Measurements from ENCODE around the gene ZNF488.

Gene ZNF488

DNA sequence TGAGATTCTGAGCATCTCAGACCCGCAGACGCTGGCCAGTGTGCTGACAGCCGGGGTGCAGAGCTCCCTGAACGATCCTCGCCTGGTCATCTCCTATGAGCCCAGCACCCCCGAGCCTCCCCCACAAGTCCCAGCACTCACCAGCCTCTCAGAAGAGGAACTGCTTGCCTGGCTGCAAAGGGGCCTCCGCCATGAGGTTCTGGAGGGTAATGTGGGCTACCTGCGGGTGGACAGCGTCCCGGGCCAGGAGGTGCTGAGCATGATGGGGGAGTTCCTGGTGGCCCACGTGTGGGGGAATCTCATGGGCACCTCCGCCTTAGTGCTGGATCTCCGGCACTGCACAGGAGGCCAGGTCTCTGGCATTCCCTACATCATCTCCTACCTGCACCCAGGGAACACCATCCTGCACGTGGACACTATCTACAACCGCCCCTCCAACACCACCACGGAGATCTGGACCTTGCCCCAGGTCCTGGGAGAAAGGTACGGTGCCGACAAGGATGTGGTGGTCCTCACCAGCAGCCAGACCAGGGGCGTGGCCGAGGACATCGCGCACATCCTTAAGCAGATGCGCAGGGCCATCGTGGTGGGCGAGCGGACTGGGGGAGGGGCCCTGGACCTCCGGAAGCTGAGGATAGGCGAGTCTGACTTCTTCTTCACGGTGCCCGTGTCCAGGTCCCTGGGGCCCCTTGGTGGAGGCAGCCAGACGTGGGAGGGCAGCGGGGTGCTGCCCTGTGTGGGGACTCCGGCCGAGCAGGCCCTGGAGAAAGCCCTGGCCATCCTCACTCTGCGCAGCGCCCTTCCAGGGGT lies 35.2 kb downstream of the ZNF488 start:
- DNase-seq: peak; percentile 58

DNA sequence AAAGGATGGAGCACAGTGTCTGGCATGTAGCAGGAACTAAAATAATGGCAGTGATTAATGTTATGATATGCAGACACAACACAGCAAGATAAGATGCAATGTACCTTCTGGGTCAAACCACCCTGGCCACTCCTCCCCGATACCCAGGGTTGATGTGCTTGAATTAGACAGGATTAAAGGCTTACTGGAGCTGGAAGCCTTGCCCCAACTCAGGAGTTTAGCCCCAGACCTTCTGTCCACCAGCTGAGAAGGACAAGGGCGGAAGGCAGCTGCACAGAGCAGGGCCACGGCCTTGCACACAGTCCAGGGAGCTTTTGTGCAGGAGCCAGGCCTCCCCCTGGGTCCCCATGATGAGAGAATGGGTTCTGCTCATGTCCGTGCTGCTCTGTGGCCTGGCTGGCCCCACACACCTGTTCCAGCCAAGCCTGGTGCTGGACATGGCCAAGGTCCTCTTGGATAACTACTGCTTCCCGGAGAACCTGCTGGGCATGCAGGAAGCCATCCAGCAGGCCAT lies 35.9 kb downstream of the ZNF488 start, which contains the start of gene RBP3:
TSS of gene RBP3 (plus strand) at position 226 of the 514 bp plus-strand sequence. CDS start at position 348, 122 bp downstream.
- DNase-seq: peak; percentile 43

DNA sequence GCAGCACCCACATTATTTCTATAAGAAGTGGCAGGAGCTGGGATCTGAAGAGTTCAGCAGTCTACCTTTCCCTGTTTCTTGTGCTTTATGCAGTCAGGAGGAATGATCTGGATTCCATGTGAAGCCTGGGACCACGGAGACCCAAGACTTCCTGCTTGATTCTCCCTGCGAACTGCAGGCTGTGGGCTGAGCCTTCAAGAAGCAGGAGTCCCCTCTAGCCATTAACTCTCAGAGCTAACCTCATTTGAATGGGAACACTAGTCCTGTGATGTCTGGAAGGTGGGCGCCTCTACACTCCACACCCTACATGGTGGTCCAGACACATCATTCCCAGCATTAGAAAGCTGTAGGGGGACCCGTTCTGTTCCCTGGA lies 36.8 kb downstream of the ZNF488 start:
- DNase-seq: peak; percentile 22

DNA sequence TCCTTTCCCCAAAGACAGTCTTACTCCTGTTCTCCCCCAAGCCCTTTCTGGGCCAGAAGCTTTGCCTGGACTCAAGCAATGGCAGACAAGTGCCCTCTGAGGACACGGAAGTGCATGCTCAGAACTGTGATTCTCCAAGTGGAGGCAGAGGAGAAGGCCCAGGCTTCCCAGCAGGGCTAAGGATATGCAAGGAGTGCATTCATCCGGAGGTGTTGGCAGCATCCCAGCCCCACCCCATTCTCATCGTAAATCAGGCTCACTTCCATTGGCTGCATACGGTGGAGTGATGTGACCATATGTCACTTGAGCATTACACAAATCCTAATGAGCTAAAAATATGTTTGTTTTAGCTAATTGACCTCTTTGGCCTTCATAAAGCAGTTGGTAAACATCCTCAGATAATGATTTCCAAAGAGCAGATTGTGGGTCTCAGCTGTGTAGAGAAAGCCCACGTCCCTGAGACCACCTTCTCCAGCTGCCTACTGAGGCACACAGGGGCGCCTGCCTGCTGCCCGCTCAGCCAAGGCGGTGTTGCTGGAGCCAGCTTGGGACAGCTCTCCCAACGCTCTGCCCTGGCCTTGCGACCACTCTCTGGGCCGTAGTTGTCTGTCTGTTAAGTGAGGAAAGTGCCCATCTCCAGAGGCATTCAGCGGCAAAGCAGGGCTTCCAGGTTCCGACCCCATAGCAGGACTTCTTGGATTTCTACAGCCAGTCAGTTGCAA lies 37.4 kb downstream of the ZNF488 start:
- peak; percentile 36 for DNase-seq

DNA sequence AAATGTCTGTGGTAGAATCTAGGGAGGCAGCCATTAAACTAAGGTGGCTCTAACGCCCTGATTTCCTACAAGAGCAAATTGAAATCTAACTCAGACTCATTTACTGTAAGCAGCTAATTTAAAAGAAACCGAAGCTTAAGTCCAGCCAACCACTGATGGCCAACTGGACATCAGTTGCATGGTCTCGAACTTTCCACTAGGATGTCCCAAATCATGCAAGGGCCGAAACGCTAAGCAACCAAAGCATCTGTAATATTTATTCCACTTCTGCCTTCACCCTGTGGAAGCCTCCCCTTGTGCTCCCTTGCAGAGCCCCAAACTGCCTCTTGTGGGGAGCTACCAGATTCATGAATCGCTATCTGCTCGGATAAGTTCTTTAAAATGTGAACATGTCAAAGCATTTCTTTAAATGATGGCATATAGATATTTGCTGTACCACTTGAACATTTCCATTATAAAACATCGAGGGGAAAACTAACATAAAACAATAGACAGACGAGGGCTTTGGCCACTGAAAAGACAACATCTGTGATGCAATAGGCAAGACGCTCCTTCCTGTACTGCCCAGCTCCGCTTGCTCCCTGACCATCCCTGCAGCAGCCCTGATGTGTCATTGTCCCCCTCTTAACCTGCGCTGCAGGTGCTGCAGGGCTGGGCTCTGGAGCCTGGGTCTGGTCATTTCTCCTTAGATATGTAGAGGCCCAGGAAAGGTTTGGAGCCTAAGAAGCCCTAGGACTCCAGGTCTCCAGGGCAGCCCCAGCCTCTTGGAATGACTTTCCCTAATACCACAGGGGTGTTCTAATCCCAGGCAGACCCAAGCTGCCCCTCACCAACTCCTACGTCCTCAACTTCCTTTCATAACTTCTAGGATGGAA lies 38.9 kb downstream of the ZNF488 start:
- DNase-seq: peak; percentile 30

DNA sequence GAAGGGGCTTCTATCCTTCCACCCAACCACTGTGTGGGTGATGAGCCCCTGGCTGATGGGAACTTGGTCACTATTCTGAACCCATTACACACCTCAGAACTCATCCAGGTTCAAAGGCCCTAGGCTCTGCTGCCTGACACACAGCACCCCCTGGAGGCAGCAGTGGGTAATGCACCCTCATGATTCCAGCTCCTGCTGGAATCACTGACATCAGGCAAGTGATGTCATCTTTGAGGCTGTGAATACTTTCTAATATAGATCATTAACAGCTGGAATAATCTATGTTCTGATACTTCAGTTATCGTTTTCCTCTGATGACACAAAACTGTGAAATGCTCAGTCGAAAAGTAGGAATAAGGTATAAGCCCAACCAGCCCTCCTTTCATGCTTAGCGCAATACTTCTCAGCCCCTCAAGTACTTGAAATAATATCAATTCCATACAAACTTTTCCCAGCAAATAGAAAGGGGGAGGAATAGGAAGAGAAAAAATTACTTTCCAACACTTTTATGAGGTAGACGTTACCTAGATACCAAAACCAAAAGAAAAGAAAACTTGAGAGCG lies 43.4 kb downstream of the ZNF488 start:
- peak; percentile 89 for DNase-seq

DNA sequence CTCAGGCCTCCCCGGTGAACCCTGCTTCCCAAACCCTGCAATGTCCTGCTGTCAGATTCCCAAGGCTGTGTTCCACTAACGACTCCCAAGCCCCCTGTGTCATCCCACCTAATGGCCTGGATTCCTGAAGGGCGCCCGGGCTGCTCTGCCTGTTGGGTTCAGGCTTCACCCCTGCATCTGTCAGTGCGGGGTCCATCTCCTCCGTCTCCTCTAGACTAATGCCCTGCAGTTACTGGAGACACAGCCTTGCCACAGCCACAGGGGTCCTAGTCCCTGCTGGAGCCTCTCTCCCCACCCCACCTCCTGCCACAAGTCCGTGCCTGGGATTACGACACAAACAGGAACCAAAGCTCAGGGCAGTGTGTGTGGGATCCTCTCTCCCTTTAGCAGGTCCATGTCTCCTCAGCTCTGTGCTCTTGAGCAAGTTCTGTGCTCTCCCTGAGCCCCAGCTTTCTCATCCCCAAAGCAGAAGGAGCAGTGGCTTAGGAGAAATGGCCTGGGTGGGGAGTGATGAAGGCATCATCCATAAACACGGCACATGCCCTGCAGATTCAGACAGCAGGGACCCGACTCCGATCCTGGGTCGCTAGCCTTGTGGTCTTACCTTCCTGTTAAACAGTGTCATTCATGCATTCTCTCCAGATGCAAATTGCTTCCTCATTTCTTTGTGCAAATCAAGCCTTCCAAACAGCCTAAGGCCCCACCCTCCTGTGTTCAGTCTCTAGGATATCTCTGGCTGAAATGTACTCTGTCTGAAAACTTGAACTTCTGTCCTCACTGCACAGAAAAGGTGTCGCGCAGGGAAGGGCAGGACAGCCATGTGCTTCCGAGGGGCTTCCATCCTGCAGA lies 44.1 kb downstream of the ZNF488 start:
- peak; percentile 50 for DNase-seq

DNA sequence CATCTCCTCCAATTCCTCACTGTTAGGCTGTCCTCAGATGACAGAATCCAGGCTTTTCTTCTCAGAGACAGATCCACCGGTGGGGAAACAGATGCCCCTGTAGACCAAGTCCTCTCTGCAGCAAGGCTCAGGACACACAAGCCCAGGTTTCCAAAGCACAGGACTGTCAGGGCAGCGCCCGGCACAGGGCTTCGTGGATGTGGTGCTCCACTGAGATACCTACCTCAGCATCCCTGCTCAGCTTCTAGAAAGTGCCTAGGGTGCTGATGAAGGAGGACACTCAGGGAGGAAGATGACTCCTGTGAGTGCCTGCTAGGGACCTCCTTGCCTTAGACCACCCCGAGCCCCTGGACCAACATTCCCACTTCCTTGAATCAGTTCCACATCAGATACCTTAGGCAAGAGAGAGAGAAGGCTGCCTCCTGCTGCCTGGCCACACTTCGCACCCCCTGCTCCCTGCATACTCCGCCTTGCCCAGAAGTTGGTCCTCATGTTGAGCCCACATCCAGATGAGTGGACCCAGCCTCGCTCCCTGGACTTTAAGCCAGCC lies 44.8 kb downstream of the ZNF488 start:
- peak; percentile 51 for DNase-seq

DNA sequence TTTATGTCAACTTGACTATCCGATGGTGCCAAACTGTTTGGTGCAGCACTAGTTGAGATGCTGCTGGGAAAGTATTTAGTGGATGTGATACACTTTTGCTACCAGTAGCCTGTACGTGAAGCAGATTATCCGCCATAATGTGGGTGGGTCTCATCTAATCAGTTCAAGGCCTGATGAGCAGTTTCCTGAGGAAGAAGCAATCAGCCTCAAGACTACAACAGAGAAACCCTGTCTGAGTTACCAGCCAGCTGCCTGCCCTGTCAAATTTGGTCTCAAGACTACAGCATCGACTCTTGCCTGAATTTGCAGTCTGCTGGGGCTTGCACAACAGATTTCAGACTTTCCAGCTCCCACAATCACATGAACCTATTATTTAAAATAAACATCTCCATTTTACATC lies 46.8 kb downstream of the ZNF488 start:
- peak; percentile 16 for DNase-seq

DNA sequence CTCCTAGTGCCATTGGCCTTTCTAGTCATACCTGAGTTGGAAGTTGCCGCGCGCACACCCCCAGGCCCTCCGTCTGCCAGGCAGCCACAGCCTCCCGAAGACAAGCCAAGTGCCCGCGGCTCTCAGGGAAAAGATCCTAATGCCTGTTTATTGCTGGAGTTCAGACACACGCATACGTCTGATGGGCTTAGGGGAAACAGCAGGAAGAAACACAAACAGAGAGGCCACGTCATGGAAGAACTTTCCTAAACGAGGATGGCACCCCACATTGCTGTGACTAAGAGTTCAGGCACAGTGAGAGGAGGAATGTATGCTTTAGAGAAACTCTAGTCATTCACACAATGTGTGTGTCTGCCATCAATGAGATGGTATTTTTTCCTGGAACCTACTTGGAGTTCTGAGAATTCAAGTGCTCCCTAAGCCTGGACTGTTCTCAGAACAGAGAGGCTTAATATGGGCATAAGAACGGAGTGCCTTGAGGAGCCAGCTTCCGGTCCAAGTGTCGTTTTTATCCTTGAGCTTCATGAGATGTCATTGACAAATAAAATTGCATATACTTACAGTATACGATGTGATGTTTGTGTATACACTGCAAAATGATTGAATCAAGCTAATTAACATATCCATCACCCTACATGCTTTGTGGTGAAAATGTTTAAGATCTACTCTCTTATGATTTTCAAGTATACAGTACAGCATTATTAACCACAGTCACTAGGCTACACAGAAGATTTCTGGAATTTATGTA lies 47.5 kb downstream of the ZNF488 start:
- DNase-seq: peak; percentile 31

DNA sequence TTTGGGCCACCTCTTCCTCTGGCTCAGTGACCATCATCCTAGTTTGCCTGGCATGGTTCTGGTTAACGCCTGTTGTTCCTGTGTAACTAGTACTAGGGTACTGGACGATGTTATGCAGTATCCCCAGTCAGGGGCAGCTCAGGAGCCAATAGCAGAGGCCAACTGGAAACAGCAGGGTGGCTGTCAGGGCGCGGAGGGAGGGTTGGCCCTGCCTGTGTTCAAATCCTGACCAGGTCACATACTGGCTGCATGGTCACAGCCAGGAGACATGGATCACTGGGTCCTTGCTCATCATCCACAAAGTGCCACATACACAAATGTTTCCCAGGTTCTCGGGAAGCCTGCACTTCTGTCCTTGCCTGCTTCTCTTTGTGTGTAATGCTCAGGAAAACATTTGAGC lies 48.2 kb downstream of the ZNF488 start:
- peak; percentile 48 for DNase-seq

DNA sequence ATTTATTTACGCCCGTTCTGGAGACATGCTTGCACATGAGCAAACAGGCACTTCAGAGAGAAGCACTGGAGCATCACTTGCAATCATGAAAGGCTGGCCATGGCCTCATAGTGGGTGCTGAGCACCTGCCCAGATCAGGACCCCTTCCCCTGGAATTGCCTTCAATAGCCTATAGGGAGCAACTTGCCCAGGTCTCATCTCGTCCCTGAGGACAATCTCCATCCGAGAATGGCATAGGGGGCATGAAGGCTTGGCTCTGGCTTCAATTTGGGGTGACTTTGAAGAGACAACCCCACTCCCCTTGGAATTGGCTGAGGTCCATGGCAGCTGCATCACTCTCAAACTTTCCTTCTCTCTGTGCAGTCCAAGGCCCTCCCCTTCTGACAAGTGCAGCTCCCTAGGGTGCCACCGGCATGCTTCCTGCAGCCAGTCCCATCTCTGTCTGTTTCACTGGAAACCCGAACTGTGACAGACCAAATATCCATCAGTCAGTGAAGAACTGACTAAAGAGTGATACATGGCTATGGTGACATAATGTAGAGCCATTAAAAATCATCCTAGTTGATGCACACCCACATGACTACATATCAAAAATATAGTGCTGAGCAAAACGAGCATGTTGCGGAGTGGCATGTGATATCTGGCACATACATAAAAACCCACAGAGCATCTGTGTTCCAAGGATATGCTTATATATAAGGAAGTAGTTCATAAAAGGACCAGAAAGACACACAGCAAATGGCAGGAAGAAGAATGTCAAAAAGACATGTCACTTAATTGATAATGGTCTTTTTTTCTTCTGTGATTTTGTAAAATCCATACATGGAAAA lies 49.4 kb downstream of the ZNF488 start:
- DNase-seq: peak; percentile 19

DNA sequence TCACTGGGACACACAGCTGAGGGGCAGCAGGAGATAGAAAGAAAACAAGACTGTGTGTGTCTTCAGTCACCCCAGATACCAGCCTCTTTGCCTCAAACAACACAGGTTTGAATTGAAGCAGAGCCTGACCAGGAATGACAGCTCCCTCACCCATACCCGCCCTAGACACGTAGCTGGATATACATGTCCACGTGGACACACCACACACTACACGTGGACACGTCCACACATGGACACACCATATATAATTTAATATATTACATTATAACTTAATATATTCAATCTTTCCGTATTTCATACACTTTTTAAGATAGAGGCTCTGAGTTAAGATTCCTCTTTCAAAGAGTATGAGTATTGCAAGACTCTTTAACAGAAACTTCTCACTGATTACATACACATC lies 50.6 kb downstream of the ZNF488 start:
- peak; percentile 8 for DNase-seq

DNA sequence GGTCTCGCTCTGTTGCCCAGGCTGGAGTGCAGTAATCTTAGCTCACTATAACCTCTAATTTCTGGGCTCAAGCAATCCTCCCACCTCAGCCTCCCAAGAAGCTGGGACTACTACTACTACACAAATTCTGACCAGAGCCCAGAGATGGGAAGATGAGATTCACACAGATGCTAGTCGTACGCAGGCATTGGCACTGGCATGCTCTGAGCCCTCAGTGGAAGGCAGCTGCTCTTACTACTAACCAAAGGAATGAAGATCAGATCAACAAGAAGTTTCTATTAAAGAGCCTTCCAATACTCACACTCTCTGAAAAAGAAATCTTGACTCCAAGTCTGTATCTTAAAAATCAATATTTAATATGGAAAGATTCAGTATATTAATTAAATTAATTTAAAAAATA lies 51.1 kb downstream of the ZNF488 start:
- DNase-seq: peak; percentile 17

DNA sequence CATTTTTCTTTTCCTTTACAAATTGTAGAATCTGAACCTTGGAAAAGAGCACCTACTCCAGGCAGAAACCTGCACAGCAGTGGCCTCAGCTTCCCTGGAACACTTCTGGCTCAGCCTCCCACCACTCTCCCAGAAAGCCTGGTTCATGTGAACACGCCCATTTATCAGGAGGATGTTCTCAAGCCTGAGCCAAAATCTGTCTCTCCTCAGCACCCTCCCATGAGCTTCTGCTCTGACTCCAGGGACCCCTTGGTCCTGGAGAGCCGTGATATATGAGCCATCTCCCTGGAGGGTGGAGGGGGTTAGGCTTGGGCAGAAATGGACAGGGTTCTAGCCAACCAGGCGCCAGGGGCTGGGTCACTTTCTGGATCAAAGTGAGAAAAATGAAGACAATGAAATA lies 51.7 kb downstream of the ZNF488 start:
- peak; percentile 44 for DNase-seq

DNA sequence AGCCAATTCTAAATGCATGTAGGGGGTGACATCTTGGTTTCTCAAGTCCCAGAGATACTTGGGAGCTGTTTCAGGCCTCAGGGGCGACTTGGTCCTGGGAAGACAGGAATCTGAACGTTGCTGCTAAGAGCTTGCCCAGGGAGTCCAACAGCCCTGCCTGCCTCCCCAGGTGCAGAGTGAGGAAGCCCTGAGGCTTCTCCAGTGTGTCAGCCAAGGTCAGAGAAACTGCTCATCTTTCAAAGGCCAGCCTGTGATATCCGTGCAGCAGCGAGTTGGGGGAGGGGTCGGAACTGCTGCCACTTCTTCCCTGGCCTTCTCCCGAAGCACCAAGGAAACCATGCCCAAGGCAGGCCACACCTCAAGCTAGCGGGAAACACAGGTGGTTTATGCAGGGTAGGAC lies 52.1 kb downstream of the ZNF488 start:
- no peak for DNase-seq

DNA sequence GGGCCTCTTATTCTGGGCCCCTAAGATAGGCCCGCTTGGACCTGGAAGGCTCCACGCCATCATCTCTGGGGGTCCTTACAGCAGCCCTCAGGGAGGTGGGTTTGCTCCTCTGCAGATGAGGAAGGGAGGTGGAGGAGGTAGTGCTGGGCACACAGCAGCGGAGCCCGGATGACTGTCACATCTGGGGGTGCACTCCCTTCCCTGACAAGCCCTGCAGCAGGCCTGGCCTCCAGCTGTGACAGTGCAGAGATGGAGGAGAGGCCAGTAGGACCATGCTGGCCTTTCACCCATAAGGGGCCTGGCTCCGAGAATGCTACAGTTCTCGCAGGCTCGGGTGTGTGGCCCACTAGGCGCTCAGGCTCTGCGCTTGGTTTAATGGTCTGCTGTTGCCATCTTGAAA lies 52.6 kb downstream of the ZNF488 start:
- peak; percentile 34 for DNase-seq

DNA sequence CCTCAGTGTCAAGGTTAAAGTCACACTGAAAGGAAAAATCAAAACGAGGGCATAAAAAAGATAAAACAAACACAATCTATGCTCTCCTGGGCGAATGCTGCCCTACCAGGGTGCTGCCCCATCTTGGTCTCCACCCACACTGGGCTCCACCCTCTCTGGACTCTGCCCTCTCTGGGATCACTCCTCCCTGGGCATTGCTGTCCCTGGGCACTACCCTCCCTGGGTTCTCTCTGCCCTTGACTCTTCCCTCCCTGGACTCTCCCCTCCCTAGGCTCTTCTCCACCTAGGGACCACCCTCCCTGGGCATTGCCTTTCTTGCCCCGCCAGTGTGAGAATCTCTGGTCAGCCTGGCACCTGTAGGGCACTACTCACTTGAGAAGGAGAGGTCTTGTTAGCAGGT lies 53.3 kb downstream of the ZNF488 start:
- DNase-seq: peak; percentile 50

DNA sequence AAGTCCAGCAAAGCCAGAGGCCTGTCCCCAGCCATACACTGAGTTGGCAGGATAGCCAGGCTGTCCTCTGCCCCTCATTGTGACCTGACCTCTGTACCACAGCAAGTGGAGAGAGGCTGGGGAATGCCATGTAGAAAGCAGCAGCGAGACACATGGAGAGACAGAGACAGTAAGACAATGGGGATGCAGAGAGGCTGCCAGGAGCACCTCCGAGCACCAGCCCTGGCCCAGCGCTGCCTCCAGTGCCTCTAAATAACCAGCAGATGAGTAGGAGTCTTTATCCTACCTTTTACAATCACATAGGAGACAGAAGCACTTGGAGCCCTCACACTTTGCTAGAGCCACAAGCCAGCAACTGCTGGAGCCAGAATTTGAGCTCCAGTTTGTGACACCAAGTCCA lies 53.7 kb downstream of the ZNF488 start:
- DNase-seq: peak; percentile 24

DNA sequence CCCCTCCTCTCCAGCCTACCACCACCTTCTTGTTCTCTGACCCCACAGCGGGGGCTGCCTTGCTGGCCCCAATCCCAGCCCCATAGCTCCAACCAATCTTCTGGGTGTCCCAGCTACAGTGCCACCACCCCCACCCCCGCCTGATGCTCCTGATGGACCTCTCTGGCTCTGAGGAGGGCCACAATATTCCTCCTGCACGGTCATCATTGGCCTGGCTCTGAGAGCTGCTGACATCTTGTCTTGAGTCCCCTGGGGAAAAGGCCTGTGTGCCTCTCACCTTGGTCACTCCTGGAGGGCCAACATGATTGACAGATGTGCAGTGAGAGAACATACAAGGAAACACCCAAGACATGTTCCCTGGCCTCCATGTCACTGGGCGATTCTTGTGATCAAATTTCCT lies 54.2 kb downstream of the ZNF488 start:
- peak; percentile 37 for DNase-seq
